GM12801 (cell line): ENCODE data around the gene PRR7.

Experiments
- CTCF ChIP-seq: IDR thresholded peaks from one replicate; pipeline ENCODE4 v1.5.1; 2011; ENCODE audit warnings: control low read depth; ENCODE audit not compliant: insufficient read length; ENCODE audit errors: extremely low read depth

PRR7 gene

DNA sequence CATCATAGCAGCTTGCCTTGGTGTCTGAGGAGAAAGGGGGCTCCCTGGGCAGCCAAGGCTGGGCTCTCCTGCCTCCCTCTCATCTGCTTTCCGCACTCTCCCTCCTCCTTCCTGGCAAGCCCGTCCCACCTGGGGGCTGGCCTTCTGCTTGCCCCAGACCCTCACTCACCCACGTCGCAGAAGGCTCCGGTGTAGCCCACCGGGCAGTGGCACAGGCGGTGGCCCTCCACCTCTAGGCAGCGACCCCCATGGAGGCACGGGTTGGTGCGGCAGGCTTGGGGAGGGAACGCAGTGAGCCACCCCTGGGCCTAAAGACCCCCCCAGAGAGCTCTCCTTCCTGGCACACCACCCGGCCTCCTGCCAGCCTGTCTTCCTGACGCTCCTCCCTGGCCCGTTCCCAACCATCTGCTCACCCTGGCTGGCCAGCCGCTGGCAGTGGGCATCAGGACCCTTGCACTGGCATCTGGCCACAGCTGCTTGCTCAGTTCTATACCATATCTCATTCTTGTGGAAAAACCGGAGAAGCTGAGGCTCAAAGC is 41.9 kb upstream of the PRR7 start:
- TF ChIP-seq CTCF = no peak

GRCh38 chr5:177405312-177405711 is 41.3 kb upstream of the PRR7 start:
- no peak for TF ChIP-seq CTCF

DNA sequence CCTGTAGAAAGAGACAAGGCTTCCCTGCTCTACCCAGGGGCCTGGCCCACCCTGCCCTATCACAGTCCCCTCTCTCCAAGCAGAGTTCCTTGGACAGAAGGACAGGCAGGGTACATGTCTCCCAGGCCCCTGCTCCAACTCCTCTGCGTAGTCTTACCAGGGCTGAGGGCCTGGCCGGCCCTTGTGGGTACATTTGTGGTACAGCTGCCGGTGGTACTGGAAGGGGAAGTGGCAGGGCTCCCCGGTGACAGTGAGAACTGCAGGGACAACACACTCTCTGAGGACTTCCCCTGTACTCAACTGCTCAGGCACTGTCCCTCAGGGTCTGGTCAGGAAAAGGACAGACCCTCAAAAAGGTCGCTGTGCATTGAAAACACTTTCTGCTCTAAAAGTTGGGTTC is 40.8 kb upstream of the PRR7 start:
- TF ChIP-seq CTCF = no peak

- TF ChIP-seq CTCF = no peak
Observed at GRCh38 chr5:177409043-177409801, 37.4 kb upstream of the PRR7 start, which contains the start of gene F12. F12 (minus strand) TSS chr5:177409564; CDS start chr5:177409527, 37 bp downstream.

- no peak for TF ChIP-seq CTCF
Observed at GRCh38 chr5:177410575-177410974, 36.0 kb upstream of the PRR7 start.

DNA sequence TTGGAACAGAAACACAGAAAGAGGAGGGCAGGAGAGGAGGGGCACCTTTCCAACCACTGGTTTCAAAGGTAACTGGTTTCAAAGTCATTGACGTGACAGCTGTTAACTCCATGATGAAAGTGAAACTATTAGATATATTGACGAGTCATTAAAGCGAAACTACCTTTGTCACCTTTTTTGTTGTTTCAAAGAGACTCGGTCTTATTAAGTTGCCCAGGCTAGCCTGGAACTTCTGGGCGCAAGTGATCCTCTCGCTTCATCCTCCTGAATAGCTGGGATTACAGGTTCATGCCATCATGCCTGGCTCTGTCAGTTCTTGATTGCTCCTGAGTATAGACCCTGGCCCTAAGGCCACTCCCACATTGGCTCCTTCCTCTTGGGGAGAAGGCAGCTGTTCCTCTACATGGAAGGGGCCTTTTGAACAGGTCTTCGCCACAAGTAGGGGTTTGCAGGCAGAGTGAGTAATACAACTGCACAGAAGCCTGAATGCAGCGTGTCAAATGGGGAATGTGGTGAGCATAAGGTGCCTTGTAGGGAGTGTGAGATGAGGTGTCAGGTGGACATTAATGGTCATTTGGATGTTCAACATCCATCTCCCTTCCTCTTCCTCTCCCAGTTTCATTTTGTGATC is 33.9 kb upstream of the PRR7 start:
- TF ChIP-seq CTCF = no peak

DNA sequence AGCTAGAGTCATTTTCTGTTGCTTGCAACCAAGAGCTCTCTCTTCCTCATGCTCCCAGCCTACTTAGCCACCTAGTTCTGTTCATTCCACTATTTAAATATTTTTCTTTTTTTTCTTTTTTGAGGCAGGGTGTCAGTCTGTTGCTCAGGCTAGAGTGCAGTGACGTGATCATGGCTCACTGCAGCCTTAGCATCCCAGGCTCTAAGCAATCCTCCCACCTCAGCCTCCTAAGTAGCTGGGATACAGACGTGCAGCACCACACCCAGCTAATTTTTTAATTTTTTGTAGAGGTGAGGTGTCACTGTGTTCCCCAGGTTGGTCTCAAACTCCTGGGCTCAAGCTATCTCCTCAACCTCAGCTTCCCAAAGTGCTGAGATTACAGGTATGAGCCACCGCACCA is 32.1 kb upstream of the PRR7 start:
- TF ChIP-seq CTCF = no peak
